Globus pallidus (tissue), 1 donor: ENCODE data around the gene TIMM10.

ENCODE experiments used
- DNase-seq: peaks from one replicate; pipeline ENCODE4 v3.0.0-alpha.2; 2015; ENCODE audit warnings: low spot score

The TIMM10 gene, protein sequence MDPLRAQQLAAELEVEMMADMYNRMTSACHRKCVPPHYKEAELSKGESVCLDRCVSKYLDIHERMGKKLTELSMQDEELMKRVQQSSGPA

GRCh38 chr11:57530596-57531507, at the start of gene TIMM10:
TSS of gene TIMM10 (minus strand) at chr11:57530754. CDS start at chr11:57530189, 565 bp downstream.
- DNase-seq: peak; percentile 97

- no peak for DNase-seq
These were observed 43.5 kb upstream of the TIMM10 start for GRCh38 chr11:57574061-57574460.

GRCh38 chr11:57571606-57572005, 41.1 kb upstream of the TIMM10 start:
- no peak for DNase-seq

DNA sequence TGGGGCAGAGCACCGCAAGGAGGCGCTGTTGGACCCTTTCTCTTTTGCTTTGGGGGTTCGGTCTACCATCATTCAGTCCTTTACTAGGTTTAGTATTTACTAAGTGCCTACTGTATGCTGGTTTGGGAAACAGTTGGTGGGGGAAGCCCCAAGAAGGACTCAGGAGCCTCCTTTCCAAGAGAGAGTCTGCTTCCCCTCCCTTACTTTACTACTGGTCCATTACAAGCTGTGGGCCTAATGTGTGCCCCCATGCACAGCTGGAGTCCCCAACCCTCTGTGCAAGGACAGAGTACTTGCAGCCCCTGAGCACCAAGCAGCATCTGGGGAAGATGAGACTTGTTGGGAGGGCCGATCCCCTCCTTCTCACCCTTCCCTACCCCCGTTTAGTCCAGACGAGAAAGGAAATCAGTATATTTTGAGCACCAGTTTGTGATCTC, 37.8 kb upstream of the TIMM10 start:
- DNase-seq: peak; percentile 73

DNA sequence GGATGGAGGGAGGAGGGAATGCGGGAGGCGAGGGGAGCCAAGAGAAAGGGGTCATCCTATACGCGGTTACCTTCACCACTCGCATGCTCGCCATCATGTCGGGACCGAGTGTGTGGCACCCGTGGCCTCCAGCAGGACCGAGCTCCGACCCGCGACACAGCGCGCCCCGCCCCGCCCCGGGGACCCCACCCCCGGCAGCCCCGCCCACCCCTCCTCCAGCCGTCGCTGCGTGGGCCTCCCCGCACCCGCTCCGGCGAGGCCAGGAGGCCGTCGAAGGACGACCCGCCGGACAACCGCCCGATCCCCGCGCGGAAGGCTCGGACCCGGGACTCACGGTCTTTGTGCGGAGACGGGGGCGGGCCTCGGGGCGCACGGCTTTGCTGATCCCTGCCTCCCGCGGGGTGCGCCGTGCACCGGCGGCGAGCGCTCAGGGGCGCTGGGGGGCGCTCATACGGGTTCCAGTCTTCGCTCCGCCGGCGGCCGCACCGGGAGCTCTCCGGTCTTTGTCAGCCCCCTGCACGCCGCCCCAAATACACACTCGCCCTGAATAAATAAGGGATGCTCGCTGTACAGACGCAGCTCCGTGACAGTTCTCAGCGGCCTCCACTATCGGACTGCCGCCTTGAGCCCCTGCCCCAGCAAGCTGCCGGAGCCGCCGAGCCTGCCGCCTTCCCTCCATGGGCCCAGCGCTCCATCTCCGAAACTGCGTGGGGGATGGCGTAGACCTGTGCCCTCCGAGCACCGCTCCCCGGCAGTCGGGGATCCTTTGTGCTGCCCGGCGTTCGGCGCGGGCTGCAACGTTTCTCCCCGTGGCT, 37.2 kb upstream of the TIMM10 start, which contains the start of gene UBE2L6:
UBE2L6 (minus strand) TSS at position 158 of the 815 bp plus-strand sequence; CDS start at position 97, 61 bp downstream.
- DNase-seq: peak; percentile 60

- DNase-seq: peak; percentile 40
These were observed 36.5 kb upstream of the TIMM10 start for GRCh38 chr11:57566905-57567514.

- peak; percentile 66 for DNase-seq
These were observed 35.7 kb upstream of the TIMM10 start for GRCh38 chr11:57566005-57566904.

GRCh38 chr11:57562596-57562995, 32.0 kb upstream of the TIMM10 start:
- no peak for DNase-seq

DNA sequence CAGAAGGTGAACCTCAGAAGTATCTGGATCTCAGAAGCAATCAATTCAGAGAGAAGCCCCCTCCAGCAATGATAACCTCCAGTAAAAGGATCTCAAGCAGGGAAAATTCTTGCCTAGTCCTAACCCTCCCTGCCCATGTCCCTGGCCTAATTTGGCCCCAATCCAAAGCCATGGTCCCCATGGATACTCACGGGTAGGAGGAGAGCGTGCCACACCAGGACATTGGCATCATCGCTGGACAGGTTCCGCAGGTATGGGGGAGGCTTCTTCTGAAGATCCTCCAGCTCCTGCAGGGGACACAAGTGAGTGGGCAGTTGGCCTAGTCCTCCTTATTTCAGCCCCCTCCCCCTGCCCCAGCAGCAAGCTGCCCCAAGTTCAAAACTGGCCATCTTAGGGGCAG, 29.6 kb upstream of the TIMM10 start:
- DNase-seq: no peak

GRCh38 chr11:57556041-57556440, 25.5 kb upstream of the TIMM10 start:
- no peak for DNase-seq

- no peak for DNase-seq
These were observed 24.8 kb upstream of the TIMM10 start for GRCh38 chr11:57555393-57555792.

GRCh38 chr11:57552479-57552878, 21.9 kb upstream of the TIMM10 start:
- DNase-seq: no peak

GRCh38 chr11:57551941-57552340, 21.4 kb upstream of the TIMM10 start:
- no peak for DNase-seq

DNA sequence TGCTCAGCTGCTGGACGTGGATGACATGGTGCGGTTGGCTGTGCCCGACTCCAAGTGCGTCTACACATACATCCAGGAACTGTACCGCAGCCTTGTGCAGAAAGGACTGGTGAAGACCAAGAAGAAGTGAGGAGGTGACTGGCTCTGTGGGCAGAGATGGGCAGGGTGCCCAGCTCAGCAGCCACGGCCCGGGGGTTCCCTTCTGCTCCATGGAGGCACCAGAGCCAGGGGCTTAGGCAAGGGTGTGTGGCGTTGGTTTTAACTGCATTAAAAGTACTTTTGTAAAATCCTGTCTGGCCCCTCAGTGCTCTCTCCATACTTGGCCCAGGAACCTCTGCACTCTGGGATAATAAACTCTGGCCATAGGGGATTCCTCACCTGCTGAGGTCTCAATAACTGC, 19.4 kb upstream of the TIMM10 start:
- no peak for DNase-seq

DNA sequence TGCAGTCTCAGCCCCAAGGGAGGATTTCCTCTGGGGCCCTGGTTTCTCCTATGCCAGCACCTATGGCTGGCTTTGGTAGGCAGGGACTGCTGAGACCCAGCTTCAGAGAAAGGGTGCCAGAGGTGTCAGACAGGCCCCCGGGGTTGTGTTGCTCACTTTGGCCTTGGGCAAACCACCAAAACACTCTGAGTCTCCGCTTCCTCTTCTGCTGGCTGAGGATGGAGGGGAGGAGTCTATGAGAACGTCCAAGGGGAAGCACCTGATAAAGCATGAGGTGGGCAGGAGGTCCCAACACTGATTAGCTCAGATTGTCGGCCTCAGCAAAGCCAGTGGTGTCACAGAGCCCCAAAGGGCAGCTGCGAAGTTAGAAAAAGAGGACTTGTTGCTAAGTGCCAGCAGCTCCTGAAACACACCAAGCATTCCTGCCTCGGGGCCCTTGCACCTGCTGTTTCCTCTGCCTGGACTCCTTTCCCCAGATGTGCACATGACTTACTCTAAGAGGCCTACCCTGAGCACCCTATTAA, 17.4 kb upstream of the TIMM10 start:
- DNase-seq: no peak

- no peak for DNase-seq
These were observed 16.4 kb upstream of the TIMM10 start for GRCh38 chr11:57546869-57547475.

DNA sequence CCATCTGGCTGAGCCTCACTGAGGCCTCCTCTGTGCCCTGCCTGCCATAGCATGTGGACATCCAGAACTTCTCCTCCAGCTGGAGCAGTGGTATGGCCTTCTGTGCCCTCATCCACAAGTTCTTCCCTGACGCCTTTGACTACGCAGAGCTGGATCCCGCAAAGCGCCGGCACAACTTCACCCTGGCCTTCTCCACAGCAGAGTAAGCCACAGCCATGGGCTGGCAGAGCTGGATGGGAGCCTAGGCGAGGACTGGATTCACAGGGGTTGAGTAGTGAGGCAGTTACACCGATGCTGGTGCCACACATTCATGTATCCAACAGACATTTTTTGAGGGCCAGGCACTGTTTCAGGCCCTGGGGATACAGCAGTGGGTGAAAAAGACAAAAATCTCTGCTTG, 15.9 kb upstream of the TIMM10 start:
- DNase-seq: no peak

DNA sequence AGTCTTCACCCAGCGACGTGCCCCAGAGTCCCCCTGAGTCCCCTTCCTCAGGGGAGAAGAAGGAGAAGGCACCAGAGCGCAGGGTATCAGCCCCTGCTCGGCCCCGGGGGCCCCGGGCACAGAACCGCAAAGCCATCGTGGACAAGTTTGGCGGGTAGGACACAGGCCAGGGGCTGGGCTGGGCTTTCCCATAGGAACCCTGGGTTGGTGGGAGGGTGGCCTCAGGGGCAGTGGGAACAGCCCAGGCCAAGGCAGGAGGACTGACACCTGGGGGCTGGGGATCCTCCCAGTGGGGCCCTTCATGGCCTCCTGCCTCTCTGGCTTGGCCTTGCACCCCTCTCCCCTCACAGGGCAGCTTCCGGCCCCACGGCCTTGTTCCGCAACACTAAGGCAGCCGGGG, 15.3 kb upstream of the TIMM10 start:
- no peak for DNase-seq

GRCh38 chr11:57544566-57544965, 14.0 kb upstream of the TIMM10 start:
- DNase-seq: no peak

DNA sequence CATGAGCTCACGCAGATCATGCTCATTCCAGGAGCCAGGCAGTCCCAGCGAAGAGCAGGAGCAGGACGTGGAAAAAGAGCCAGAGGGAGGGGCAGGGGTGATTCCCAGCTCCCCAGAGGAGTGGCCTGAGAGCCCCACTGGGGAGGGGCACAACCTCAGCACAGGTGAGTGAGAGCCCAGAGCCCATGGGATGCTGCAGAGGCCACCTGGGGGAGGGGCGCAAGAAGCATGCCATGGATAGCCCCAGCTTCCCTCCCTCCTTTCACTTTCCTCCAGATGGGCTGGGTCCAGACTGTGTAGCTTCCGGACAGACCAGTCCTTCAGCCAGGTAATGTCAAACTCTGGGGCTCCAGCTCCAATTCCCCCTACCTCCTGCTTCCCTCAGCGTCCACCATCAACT, 13.0 kb upstream of the TIMM10 start:
- no peak for DNase-seq
